GM21447 (cell line): Measurements from ENCODE around the gene ZBTB7C.

ENCODE experiments used
- ATAC-seq: cut with Tn5 transposase; IDR thresholded peaks from one replicate; pipeline ENCODE4 v1.9.1; 2021; ENCODE audit not compliant: unreplicated experiment

The ZBTB7C gene

DNA sequence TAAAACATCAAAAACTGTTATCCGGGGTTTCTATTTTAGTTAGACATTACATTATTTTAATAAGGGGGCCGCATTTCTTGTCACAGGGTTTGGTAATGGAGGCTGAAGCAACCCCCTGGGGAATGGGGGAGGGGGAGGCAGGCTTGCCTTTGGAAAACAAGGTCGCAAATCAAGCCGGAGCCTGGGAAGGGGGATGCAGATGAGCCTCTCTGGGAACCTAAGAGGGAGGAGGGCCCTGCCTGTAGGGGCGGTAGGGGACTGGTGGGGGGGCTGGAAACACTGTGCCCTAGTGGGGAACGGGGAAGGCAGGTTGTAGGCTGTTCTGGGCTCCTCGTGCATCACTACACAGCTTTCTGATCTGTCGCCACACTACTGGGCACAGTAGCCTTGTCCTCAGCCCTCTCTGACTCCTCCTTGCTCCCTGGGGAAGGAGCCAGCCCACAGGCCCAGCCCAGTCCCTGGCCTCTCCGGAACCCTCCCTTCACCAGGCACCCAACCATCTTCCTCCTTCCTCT, 308.5 kb downstream of the ZBTB7C start:
- no peak for ATAC-seq

DNA sequence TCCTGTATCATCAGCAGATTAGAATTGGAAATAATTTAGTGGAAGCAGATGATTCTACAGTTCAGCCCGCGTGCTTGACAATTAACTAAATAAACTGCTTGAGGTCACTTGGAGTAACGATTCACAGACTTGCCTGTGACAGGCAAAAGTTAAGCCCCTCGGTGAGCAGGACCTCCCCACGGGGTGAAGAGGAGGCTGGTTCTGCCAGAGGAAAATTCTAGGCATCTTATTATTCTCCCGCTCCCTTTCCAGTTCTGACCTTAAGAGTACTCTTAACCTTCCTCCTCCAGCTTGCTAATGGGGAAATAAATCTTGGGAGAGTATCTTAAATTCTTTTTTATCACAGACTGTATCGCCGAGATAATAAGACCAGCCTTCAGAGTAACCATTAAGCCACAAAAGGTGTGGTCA, 309.0 kb downstream of the ZBTB7C start:
- ATAC-seq, result no peak

DNA sequence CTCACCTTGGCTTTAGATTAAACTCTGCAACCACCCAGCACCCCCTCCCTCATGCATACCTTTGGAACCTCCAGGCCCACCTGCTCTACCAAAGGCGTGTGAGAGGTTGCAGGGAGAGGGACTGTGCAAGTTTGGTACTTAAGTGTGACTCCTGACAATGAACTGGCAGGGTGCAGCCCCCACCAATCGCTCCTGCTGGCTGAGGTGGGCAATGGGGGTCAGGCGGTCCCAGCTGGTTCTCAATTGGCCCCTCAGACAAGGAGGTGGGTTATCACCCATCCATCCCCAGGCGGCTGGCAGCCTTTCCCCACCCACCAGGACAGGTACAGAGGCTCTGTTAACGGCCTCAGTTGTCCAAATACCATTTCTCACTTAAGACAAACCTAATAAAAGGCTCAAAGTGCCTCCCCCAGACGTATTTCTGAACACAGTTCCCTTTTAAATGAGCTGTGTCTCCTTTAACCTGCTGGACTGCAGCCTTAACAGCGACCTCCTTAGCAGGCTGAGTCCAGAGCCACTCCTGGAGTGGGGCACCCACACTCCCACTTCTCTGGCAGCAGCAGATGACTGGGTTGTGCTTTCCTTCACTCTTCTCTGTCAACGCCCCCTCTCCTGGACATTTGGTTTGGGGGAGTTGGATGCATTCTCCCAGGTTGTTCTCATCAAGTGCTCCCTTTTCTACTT, 309.6 kb downstream of the ZBTB7C start:
- no peak for ATAC-seq

DNA sequence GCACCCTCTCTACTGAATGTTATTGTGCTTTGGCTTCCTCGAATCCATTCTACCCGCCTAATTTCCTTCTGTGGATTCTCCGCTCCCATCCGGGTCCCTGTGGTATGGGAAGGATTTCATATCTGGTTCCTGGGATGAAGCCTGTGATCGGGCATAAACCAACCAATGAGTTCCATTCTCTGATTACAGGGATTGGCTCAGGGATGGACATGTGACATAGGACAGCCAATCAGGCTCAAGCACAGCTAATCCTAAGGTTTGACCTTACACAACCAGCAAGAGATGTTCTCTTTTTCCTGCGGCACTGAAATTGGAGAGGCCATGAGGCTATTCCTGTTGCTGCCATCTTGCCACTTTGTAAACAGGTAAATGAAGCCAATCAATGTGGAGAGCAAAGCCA, 310.6 kb downstream of the ZBTB7C start:
- no peak for ATAC-seq

DNA sequence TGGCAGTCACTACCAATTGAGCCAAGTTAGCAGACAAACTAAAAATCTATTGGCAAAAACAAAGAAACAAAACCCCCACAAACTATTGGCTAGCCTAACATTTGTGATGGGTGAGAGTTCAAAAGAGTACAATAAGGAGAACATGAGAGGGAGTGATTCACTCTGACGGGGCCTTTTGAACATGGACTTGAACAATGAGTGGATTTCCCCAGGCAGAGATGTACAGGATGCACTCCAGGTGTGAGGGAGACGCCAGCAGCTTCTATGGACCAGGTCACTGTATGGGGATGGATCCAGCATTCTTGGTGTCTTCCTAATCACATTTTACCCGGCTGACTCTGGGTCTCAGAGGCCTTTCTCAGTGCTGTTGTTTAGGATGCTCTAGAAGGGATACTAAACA, 311.2 kb downstream of the ZBTB7C start:
- no peak for ATAC-seq

DNA sequence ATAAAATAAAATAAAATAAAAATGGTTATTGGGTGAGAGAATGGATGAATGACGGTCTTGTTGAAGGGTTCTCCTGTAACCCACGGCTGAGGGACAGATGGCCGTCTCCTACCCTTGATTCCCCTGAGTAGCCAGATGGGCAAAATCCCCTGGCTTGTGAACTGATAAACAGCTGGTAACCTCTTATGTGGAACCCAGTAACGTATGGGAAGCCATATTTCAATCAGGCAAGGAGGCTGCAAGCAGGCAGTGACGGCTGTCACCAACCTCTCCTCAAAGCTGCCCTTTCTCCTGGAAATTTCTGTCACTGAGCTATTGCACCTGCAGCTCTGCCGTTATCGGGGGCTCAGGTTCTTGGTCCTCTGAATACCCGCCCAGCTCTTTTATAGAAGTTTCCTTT, 313.5 kb downstream of the ZBTB7C start:
- ATAC-seq, result no peak

DNA sequence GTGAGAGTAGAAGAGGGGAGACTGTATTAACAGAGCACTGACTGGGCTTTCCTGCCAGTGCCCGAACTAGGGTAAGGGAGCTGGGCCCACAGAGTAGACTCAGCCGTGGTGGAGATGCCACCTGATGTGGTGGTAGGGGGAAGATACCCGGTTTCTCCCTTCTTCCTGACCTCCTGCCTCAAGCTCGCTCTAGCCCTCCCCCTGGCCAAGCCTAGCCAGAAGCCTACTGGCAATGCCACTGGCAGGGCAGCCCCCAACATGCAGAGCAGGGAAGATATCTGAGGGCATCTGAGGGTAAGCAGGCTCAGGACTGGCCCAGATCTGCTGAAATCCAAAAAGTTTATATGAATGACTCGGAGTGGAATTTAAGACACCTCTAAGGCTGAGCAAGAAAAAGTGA, 316.1 kb downstream of the ZBTB7C start:
- ATAC-seq, result no peak

DNA sequence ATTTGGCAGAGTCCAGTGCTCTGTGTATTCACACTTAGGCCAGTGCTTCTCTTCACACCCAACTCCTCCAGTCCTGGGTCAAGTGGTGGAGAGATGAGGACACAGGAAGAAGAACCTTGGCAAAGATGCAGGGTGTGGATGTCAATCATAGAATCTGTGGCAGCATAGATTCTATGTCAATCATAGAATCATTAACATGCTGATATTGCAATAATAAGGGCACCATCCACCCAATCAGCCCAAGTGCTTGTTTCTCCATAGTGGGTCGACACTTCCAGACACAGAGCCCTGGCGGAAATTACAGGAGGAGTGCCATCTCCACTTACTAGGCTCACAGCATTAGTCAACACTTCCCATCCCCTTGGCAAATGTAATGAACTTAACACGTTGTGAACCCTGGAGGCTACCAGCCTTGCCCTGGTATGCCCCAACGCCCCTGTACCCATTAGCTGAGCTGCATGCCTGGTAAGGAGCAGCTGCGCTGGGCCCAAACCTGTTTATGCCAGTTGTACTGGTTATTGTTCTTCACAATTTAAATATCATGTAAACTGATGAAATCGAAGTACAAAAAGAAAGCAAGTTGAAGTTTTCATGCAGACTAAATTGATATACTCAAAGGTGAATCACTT, 317.2 kb downstream of the ZBTB7C start:
- no peak for ATAC-seq

DNA sequence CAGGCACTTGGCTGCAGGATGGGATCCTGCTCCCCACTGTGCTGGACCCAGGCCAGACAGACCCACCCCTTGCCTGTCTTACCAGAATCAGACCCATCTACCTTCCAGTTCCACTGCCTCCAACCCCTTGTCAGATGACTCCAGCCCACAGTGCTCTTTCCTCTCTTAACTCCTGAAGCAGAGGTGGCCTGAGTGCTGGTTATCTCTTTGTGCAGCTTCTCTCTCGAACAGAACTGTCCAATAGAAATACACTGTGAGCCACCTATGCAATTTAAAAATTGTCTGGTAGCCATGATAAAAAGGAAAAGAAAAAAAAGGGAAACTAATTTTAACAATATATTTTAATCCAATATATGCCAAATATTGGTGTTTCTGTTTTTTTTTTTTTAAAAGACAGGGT, 318.5 kb downstream of the ZBTB7C start:
- ATAC-seq, result no peak

DNA sequence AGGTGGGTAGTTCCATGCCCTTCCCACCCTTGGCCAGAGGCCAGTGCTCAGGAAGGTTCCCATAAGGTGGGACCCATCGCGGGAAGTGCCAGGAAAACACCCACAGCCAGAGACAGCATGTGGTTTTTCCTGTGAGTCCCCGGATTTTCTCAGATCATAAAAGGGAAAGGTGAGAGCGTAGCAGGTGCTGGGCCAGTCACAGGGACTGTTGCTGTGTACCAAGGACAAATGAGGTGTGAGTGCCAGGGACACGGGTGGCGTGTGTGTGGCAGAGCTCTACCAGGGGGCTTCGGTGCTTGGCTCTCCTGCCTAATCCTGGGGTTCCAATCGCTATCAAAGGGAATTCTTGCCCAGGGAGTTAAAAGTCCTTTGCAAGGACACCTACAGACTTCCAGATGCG, 319.2 kb downstream of the ZBTB7C start:
- no peak for ATAC-seq

DNA sequence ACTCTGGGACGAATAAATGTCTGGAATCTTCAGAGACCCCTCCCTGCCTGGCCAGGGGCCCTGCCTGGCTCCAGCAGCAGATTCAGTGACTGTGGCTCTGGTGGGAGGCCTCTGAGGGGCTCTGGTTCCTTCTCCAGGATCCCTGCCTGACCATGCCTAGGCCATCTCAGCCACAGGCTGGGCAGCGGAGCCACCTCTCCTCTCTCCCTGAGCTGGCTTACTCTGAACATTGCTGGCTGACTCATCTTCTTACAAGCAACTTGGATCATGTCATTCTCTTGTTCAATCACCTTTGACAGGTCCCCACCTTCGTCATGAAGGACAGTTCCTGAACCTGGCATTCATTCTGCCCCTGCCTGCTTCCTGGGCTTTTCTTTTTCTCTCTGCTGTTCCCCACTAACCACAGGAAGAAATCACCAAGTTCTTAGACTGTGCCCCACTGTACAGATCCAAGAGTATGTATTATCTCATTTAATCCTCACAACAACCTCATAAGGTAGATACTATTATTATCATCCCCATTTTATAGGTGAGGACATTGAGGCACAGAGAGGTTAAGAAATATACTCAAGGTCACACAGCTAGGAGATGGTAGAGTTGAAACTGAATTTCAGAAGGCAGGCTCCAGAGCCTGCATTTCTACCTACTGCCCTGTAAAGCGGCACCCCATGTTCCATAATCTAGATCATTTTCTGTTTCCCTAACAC, 323.2 kb downstream of the ZBTB7C start:
- ATAC-seq, result no peak

DNA sequence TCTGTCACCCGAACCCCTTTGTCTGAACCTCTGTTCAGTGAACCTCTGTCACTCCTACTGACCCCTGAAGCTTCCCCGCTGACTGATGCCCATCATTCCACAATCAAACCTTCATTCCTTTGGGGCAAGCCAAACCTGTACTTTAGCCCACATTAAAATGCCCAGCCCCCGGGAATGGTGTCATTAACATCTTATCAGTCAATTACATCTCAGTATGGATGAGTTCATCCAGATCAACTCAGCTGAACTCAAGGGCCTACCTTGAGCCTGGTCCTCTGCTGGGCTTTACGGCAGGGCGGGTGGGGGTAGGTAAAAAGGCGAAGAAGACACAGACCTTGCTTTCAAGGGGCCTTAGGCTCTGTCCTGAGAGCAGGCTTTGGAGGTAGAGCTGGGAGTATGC, 324.3 kb downstream of the ZBTB7C start:
- no peak for ATAC-seq

DNA sequence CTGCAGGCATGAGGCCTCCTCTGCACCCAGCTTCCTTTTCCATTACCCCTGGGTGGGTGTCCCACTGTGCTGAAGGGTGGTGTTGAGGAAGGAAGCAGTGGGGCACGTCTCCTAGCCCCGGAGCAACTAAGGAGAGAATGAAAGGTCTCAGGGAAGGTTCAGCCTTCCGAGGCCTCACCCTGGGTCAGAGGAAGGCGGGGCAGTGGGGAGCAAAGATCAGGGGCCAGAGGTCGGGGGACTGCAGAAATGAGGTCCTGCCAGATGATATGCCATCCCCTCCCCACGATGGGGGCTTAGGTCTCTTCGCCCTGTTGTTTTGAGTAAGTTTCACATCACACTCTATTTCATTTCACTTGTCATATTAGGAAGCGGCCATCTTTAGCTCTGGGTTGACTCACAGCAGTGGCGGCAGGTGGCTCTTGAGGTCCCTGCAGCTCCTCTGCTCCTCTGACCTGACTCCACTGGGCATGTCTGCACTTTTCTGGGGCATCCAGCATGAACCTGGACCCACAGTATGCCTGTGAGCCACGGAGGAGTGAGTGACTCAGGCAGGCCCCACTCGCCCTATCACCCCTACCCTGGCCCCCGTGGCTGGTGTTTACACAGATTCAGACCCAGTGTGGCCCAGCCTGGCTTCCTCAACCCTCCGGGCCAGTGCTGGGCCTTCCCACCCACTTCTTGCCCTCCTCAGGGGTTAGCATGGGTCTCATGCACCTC, 325.0 kb downstream of the ZBTB7C start:
- ATAC-seq, result no peak

DNA sequence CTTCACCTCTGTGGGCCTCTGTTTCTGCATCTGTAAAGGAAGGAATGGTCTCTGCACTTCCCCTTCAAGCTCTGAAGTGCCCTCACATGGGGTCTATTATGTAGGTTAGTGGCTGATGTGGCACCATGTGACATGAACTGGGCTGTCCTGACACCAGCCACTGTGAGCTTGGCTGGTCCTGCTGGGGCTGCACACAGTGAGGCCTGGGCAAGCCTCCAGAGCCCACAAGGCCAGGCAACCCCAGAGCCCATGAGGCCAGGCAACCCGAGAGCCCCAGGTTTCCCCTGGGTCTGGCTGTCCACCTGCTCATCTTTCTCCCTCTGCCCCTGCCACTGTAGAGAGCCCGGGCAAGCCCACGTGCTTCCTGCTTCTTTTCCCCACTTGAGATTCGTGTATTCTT, 328.6 kb downstream of the ZBTB7C start:
- ATAC-seq, result no peak

DNA sequence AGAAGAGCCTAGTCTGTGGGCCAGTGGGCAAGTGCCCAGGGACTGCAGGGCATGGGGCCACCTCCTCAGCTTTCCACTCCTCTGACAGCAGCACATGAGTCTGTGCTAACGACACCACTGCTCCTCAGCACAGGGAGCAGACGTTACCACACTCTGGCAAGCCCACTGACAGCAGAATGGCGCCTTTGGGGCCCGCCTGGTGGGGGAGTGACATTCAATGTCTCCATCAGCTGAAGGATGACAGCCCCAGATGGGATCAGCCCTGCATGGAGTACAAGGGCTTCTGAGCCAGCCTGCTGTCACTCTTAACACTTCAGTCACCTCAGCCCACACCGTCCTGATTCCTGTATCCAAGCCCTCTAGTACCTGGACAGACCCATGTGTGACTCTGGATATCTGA, 329.3 kb downstream of the ZBTB7C start:
- no peak for ATAC-seq

DNA sequence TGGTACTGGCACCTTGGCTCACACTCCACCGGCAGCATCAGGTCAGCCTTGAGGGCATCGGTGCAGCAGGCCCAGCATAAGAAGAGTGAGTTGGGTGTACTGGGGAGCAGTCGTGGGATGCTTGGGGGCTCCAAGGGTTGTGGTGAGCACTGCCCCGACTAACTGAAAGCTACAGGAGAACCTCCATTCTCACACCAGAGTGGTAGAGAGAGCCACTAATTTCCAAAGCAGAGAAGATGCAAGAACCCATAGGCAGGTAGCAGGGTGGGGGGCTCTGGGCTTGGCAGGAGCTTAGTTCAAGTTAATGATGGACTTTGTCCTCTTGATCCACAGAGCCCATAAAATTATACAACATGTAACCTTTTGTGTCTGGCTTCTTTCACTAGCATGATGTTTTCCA, 330.7 kb downstream of the ZBTB7C start:
- no peak for ATAC-seq

DNA sequence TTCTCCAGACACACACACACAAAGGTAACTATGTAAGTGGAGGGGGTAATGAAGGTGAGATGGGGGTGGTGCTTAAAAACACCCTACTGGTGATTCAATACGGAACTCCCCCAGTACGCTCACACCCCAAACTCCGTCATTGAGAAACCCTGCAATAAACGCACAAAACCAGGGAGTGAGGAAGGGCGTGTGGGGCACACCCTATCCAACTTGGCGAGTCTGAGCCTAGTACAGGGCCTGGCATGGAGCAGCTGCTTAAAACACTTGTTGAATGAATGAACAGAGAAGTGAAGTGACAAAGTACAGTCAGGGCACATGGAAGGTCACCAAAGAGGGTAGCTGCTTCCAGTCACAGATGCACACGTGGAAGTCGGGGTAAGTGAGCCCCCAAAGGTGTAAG, 331.9 kb downstream of the ZBTB7C start:
- no peak for ATAC-seq

DNA sequence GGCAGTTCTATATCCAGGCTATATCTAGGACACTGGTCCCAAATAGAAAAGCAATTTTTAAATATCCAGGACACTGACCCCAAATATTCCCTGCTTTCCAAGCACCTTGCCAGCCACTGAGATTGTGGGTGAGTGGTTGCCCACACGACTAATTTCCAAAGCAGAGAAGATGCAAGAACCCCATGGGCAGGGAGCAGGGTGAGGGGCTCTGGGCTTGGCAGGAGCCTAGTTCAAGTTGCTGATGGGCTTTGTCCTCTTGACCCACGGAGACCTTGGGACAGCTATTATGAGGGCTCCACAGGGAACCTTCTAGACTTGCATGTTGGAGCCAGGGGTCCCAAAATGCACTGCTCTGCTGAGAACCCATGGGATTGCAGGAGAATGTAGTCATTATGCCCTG, 332.7 kb downstream of the ZBTB7C start:
- no peak for ATAC-seq

DNA sequence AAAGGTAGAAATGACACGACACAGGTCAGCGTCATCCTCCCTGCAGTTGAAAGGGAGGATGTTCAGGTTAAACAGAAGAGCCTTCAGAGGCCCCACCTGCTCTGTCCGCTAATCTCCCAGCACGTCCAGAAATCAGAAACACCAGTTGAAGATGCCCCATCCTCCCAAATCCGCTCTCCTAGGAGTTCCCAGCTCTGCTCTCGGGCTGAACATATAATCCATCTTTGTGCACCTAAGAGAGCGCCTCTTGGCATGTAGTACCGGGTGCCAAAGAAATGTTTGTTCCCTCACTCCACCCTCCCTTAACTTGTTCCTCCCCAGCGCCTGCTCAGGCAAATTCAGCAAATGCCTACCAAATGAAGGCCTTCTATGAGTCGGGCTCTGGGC, 333.5 kb downstream of the ZBTB7C start:
- no peak for ATAC-seq

DNA sequence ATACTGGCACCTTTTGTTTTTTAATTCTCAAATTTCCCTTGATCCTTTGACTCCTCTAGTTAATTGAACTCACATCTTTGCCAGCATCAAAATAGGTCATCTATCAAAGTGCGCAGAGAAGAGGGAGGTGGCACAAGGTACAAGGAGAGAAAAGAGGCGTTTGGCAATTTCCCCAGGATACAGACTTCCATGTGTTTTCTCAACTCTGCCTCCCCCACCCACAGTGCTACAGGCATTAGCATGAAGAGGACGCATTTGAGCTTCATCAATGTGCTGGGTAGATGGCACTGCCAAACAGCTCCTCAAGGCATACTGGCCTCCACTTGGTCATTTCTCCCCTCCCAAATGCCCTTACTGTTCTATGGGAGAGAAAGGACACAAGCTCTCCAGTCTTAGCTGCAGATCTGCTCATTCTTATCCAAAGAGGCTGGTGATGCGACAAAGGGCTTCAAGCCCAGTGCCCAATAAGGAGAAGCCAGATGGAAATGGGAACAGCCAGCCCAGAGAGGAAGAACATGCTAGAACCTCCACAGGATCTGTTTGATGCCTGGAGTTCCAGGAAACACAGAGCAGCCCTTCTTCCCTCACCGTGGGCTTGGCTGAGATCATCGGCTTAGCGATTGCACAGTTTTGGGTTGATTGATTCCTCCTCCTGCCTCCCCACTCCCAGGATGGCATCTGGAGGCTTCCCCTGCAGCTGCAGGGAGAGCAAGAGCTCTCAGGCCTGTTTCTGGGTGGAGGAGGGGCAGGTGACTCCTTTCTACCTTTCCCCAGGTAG, 334.1 kb downstream of the ZBTB7C start:
- ATAC-seq, result no peak
